ENCODE data around the gene DPH3.

DPH3 gene

DNA sequence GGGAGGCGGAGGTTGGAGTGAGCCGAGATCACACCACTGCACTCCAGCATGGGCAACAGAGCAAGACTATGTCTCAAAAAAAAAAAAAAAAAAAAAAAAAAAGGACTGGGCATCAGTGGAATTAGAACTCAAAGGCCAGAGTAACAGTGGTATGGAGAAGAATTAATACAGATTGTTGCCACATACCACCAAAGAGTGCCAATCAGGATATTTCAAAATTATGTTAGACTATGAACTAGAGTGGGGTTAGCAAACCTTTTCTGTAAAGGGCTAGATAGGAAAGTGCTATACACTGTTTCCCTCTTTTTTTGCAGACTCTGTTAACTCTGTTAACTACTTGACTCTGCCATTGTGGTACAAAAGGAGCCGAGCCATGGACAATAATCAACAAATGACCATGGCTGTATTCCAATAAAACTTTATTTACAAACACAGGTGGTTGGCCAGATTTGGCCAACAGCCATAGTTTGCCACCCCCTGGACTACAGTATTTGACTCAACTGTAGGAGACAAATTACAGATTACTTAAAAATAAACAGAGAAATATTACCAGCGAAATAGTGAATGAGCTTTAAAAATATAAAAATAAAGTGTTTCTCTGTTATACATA is 28.6 kb downstream of the DPH3 start:
- DNase-seq (ENCODE audit: low read depth in 1 of 2, low spot score in 1 of 2), result no peak

DNA sequence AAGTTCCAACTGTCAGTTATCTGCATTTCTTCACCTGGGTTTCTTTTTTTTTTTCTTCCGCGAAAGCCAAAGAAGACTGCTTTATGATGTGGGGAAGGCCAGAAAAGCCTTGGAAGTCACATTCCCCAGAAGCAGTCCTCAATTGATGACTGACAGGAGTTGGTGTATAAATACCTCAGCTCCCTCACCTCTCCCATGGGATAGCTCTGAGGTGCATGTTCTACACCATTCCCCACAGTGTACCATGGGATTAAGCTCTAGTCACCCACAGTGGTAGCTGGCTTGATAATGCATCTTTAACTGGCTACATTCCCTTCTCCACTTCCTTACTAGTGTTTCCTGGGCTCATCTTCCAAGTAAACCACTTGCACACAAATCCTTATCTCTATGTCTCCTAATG is 30.5 kb downstream of the DPH3 start:
- DNase-seq (ENCODE audit: low read depth in 1 of 2, low spot score in 1 of 2), result no peak

DNA sequence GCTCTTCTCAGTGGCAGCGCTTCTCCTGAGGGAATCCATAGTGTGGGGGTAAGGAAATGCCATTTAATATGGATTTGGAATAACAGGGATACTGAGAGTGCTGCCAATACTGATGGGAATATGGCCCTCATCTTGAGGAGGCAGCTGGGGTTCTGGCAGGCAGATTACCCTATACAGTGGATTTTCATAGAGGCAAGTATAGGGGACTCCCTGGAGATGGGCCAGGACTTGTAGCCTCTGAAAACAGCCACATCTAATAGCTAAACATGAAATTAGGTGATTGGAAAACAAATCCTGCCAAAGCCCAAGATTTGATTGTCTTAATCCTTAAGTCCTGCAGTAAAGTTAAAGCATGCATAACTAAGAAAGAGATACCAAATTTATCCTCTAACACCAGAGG is 30.9 kb downstream of the DPH3 start:
- DNase-seq (ENCODE audit: low read depth in 1 of 2, low spot score in 1 of 2), result no peak

DNA sequence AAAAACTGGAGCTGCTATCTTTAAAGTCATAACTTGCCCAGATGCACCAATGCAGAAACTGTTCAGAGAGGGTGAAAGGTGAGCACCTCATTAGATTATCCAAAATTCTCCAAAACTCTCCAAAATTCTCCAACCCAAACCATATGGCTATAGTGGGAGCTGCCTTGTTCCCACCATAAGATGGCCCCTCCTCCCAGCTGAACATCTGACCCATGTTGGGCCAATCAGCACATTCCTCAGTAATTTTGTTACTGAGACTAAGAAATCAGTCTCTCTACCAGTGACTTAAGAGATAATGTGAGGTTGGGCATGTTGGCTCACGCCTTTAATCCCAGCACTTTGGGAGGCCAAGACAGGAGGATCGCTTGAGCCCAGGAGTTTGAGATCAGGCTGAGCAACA is 32.8 kb downstream of the DPH3 start:
- DNase-seq (ENCODE audit: low read depth in 1 of 2, low spot score in 1 of 2), result no peak

DNA sequence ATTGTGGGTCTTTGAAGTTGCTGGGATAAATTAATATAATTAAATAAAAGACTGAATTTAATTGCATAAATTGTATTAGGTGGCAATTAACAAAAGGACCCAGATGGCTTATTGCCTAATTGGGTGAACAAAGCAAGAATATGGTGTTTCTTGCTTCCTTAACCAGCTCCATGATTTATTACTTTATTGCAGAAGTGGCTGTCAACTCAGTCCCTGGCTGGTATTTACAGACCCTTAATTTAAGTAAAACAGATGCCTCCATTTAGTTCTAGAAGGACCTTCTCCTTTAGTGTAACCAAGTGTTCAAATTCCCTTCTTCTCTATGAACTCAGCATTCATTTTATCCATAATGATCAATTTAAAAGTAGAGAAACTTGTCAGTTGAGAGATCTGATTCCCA is 35.1 kb downstream of the DPH3 start:
- DNase-seq (ENCODE audit: low read depth in 1 of 2, low spot score in 1 of 2), result no peak

DNA sequence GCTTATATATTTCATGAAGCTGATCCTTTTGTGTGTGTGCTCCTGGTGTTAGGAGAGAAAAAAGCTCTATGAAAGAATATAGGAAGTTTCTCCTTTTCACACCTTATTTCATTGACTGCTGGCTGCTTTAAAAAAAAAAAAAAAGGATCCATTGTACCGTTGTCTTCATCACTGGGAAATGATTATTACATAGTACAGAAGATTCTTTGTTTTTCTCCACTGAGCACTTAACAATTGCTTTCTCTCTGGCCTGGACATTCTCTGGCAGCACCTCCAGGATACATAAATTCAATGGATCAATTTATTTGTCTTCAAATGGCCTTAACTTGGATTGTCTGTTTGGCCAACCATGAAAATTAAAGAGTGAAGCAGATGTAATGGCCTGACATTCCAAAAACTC is 37.2 kb downstream of the DPH3 start:
- no peak for DNase-seq (ENCODE audit: low read depth in 1 of 2, low spot score in 1 of 2)

DNA sequence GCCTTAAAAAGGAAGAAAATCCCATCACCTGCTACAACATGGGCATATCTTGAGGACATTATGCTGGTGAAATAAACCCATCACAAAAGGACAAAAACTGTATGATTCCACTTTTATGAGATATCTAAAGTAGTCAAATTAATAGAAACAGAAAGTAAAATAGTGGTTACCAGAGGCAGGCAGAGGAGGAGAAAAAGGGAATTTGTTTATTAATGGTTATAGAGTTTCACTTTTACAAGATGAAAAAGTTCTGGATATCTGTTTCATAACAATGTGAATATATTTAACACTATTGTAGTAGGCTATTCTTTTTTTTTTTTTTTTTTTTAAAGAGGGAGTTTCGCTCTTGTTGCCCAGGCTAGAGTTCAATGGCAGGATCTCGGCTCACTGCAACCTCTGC is 40.4 kb downstream of the DPH3 start:
- DNase-seq (ENCODE audit: low read depth in 1 of 2, low spot score in 1 of 2), result no peak

DNA sequence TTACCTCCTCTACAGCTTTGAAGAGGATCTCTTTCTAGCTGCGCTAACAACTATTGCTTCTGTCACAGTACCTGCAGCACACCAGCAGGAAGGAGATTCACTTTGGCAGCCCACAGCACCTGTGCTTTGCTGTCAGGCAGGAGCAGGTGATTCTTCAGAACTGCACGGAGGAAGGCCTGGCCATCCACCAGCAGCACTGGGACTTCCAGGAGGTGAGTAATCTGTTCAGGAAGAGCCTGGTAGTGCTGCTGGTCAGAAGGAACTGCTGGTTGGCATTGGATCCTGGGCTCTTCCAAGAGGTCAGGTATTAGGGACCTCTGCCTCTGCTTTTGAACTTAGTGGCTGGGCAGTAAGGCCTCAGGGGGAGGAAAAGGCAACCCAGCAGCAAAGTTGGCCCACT is 42.2 kb downstream of the DPH3 start:
- DNase-seq (ENCODE audit: low read depth in 1 of 2, low spot score in 1 of 2), result no peak

DNA sequence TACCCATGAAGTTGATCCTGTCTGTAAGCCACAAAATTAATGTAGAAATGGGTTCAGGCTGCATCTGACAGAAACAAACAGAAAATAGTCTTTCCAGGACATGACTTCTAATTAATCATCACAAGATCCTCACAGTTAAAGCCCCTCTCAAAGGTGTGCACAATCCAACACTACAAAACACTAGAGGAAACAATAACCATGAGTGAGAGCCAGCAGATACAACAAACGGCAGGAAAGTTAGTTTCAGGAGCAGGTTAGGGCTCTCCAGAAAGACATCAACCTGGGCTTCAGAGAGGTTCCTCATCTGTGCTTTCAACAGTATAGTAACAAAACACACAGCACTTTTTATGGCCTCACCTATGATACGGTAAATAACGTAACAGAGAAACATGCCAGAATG is 42.8 kb downstream of the DPH3 start:
- no peak for DNase-seq (ENCODE audit: low read depth in 1 of 2, low spot score in 1 of 2)

DNA sequence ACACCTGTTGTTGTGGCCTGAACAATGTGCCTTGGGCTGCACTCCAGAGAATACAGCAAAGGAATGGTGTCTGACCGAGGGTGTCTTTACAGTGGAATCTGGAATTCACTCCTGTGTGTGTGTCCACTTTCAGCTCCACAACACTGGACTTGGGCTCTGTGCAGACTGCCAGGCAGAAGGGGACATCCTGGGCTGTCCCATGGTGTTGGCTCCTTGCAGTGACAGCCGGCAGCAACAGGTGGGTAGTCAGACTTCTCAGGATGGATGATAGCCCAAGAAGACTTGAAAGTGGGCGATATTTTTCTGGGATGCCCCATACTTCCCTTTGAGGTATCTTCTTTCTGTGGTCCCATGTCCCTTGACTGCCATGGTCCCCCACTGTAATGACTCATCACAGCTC is 45.0 kb downstream of the DPH3 start:
- DNase-seq (ENCODE audit: low read depth in 1 of 2, low spot score in 1 of 2), result no peak

DNA sequence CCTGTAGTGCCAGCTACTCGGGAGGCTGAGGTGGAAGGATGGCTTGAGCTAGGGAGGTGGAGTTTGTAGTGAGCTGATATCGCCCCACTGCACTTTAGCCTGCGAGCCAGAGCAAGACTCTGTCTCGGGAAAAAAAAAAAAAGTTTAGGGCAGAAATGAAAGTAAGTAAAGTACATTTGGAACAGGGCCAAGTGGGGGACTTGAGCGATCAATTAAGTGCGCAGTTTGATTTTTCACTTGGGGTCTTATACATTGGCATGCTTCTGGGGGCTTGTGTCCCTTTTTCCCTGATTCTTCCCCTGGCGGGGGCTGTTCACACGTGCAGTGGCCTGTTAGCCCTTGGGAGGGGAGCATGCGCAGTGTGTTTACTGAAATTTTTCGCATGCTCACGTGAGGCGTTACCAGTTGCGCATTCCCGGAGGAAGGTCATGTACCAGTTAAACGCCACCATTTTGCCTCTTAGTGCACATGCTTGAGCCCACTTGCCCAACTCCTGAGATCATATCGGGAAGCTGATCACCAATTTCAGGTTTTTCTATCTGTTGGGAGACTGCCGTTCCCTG is 48.3 kb downstream of the DPH3 start:
- no peak for DNase-seq (ENCODE audit: low read depth in 1 of 2, low spot score in 1 of 2)

DNA sequence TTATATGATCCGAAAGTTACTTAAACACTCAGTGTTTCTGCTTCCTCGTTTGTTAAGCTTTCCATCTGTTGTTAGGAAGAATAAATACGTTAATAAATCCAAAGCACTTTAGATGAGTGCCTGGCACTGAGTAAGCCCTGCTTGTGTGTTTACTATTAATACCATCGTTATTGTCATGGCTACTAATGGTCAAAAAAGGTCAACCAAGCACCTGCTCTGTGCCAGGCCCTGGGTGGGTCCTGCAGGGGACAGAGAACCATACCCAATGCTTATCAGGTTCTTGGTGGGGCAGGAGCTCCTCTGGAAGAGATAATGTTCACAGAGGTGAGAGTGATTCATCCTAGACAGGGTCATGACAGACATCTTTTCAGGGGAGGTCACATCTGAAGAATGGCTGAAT is 50.4 kb downstream of the DPH3 start:
- DNase-seq (ENCODE audit: low read depth in 1 of 2, low spot score in 1 of 2), result no peak

DNA sequence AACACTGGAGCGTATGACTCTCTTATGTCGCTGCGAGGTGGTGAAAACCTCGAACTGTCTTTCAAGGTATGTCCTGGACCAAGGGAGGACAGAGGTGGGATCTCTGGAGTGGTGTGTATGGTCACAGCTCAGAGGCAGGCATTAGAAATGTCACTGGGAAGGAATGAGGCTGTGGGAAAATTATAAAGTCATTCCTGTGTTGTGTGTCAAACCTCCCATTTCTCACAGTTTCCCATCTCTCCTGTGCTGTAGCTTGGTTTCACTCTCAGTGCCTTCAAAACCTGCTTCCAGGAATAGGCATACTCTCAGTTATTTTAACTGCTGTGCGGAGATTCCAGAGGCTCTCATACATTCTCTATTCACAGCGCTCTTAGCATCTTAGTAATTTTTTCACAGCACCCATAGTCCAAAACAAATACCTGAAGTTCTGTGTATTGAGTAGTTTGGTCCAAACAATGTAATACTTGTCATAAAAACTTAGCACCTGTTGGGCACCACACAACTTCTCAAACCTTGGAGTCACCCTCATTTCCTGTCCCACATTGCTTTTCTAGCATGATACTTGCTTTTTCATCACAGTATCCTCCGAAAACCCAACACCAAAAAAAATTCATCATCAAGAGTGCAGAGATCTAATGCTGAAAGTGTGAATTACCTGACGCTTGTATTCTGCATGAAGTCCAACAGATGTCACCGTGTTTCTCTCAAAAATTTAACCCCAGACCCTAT is 53.4 kb downstream of the DPH3 start:
- no peak for DNase-seq (ENCODE audit: low read depth in 1 of 2, low spot score in 1 of 2)
